ENCODE measurements around the gene GH2. TPM values are rescaled to one million over a fixed set of nuclear protein-coding genes. Genes with fewer than 3 reads are reported as not detected.
"Not testable (repeated sequence)": the region's sequence is repeated elsewhere in the genome, so short reads cannot be mapped to it uniquely, and the experiment has no call there.

Gene GH2
- total and polyA plus RNA-seq, 2 donors = 0.24 to 1.2 TPM

- Histone ChIP-seq H3K36me3 (ENCODE audit: control insufficient read depth in 2 of 2, insufficient read depth in 2 of 2, low read length in 1 of 2) (no peaks in the 10 kb centered on the region), H3K27me3 (ENCODE audit: control insufficient read depth in 2 of 2, insufficient read depth in 1 of 2, low read length in 1 of 2) (peaks cover 0 to 8% of the 10 kb centered on the region in 2 donors), H3K9me3 (ENCODE audit: control insufficient read depth in 2 of 2, insufficient read depth in 1 of 2, low read length in 1 of 2) (peaks cover 1 to 12% of the 10 kb centered on the region in 2 donors), H3K4me1 (ENCODE audit: control insufficient read depth in 2 of 2, insufficient read depth in 2 of 2, low read length in 2 of 2) (peaks cover 7 to 23% of the 10 kb centered on the region in 2 donors), H3K27ac (ENCODE audit: low read depth in 1 of 2, low read length in 1 of 2) (no peak overlapping the region), H3K4me3 (ENCODE audit: low read length in 2 of 2) (no peak overlapping the region)
- DNase-seq (ENCODE audit: low read depth in 6 of 9, low spot score in 9 of 9) = no peak
- WGBS = 82% methylated on average over 3 of the region's 3 CpGs
Measured at GRCh38 chr17:63847525-63848249, 34.1 kb downstream of the GH2 start.

- Histone ChIP-seq H3K4me1 (ENCODE audit: control insufficient read depth in 2 of 2, insufficient read depth in 2 of 2, low read length in 2 of 2) (peaks cover 16 to 38% of the 10 kb centered on the region in 2 donors), H3K27ac (ENCODE audit: low read depth in 1 of 2, low read length in 1 of 2) (no peak overlapping the region), H3K4me3 (ENCODE audit: low read length in 2 of 2) (no peak overlapping the region), H3K27me3 (ENCODE audit: control insufficient read depth in 2 of 2, insufficient read depth in 1 of 2, low read length in 1 of 2) (peaks cover 0 to 8% of the 10 kb centered on the region in 2 donors), H3K36me3 (ENCODE audit: control insufficient read depth in 2 of 2, insufficient read depth in 2 of 2, low read length in 1 of 2) (no peaks in the 10 kb centered on the region), H3K9me3 (ENCODE audit: control insufficient read depth in 2 of 2, insufficient read depth in 1 of 2, low read length in 1 of 2) (peaks cover 1 to 12% of the 10 kb centered on the region in 2 donors)
- WGBS = 52% methylated on average over 1 of the region's 1 CpG
- no peak for DNase-seq (ENCODE audit: low read depth in 6 of 9, low spot score in 9 of 9)
Measured at GRCh38 chr17:63845509-63845908, 36.2 kb downstream of the GH2 start.

GRCh38 chr17:63843910-63844677 is 37.6 kb downstream of the GH2 start:
- DNase-seq (ENCODE audit: low read depth in 6 of 9, low spot score in 9 of 9) = no peak
- peak overlapping the region; percentile 36 to 90 for H3K27ac ChIP-seq (ENCODE audit: low read depth in 1 of 2, low read length in 1 of 2)
- peaks cover 26 to 46% of the 10 kb centered on the region in 2 donors for H3K4me1 ChIP-seq (ENCODE audit: control insufficient read depth in 2 of 2, insufficient read depth in 2 of 2, low read length in 2 of 2)
- peaks cover 0 to 2% of the 10 kb centered on the region in 2 donors for H3K27me3 ChIP-seq (ENCODE audit: control insufficient read depth in 2 of 2, insufficient read depth in 1 of 2, low read length in 1 of 2)
- H3K9me3 ChIP-seq (ENCODE audit: control insufficient read depth in 2 of 2, insufficient read depth in 1 of 2, low read length in 1 of 2) = peaks cover 1 to 9% of the 10 kb centered on the region in 2 donors
- no peaks in the 10 kb centered on the region for H3K36me3 ChIP-seq (ENCODE audit: control insufficient read depth in 2 of 2, insufficient read depth in 2 of 2, low read length in 1 of 2)
- WGBS = 88% methylated on average over 9 of the region's 9 CpGs
- peak overlapping the region in 1 of 2 donors; percentile 89 for H3K4me3 ChIP-seq (ENCODE audit: low read length in 2 of 2)

GRCh38 chr17:63843387-63843888 is 38.3 kb downstream of the GH2 start:
- WGBS = 4% methylated on average over 19 of the region's 19 CpGs
- H3K27me3 ChIP-seq (ENCODE audit: control insufficient read depth in 2 of 2, insufficient read depth in 1 of 2, low read length in 1 of 2); H3K9me3 ChIP-seq (ENCODE audit: control insufficient read depth in 2 of 2, insufficient read depth in 1 of 2, low read length in 1 of 2); H3K36me3 ChIP-seq (ENCODE audit: control insufficient read depth in 2 of 2, insufficient read depth in 2 of 2, low read length in 1 of 2): not testable (repeated sequence)
- H3K4me1 ChIP-seq (ENCODE audit: control insufficient read depth in 2 of 2, insufficient read depth in 2 of 2, low read length in 2 of 2) = peaks cover 23 to 47% of the 10 kb centered on the region in 2 donors
- H3K27ac ChIP-seq (ENCODE audit: low read depth in 1 of 2, low read length in 1 of 2) = peak overlapping the region; percentile 77 to 90
- DNase-seq (ENCODE audit: low read depth in 6 of 9, low spot score in 9 of 9) = peak in 1 of 9 donors; percentile 51
- peak overlapping the region; percentile 89 to 90 for H3K4me3 ChIP-seq (ENCODE audit: low read length in 2 of 2)

GRCh38 chr17:63842540-63843386 is 39.0 kb downstream of the GH2 start, which contains the start of gene SMARCD2:
SMARCD2 (minus strand) TSS chr17:63842685; CDS start chr17:63842674, 11 bp downstream.
- Histone ChIP-seq H3K9me3 (ENCODE audit: control insufficient read depth in 2 of 2, insufficient read depth in 1 of 2, low read length in 1 of 2) (no peaks in the 10 kb centered on the region), H3K4me3 (ENCODE audit: low read length in 2 of 2) (peak within 1 kb of the TSS; percentile 89 to 90), H3K36me3 (ENCODE audit: control insufficient read depth in 2 of 2, insufficient read depth in 2 of 2, low read length in 1 of 2) (peaks cover 1 to 7% of the 10 kb centered on the region in 2 donors), H3K27me3 (ENCODE audit: control insufficient read depth in 2 of 2, insufficient read depth in 1 of 2, low read length in 1 of 2) (no peaks in the 10 kb centered on the region), H3K27ac (ENCODE audit: low read depth in 1 of 2, low read length in 1 of 2) (peak within 1 kb of the TSS; percentile 95 to 98), H3K4me1 (ENCODE audit: control insufficient read depth in 2 of 2, insufficient read depth in 2 of 2, low read length in 2 of 2) (peaks cover 23 to 48% of the 10 kb centered on the region in 2 donors)
- WGBS = under 1% methylated on average over 92 of the region's 92 CpGs
- DNase-seq (ENCODE audit: low read depth in 6 of 9, low spot score in 9 of 9) = peak; percentile 89 to 99 (median 98)

- no peak for DNase-seq (ENCODE audit: low read depth in 6 of 9, low spot score in 9 of 9)
- H3K36me3 ChIP-seq (ENCODE audit: control insufficient read depth in 2 of 2, insufficient read depth in 2 of 2, low read length in 1 of 2) = peaks cover 8 to 13% of the 10 kb centered on the region in 2 donors
- peaks cover 23 to 48% of the 10 kb centered on the region in 2 donors for H3K4me1 ChIP-seq (ENCODE audit: control insufficient read depth in 2 of 2, insufficient read depth in 2 of 2, low read length in 2 of 2)
- H3K4me3 ChIP-seq (ENCODE audit: low read length in 2 of 2) = peak overlapping the region; percentile 89
- no peaks in the 10 kb centered on the region for H3K27me3 ChIP-seq (ENCODE audit: control insufficient read depth in 2 of 2, insufficient read depth in 1 of 2, low read length in 1 of 2)
- WGBS = under 1% methylated on average over 36 of the region's 36 CpGs
- peak overlapping the region; percentile 68 to 95 for H3K27ac ChIP-seq (ENCODE audit: low read depth in 1 of 2, low read length in 1 of 2)
- no peaks in the 10 kb centered on the region for H3K9me3 ChIP-seq (ENCODE audit: control insufficient read depth in 2 of 2, insufficient read depth in 1 of 2, low read length in 1 of 2)
Measured at GRCh38 chr17:63842173-63842539, 39.6 kb downstream of the GH2 start.

GRCh38 chr17:63841350-63842172 is 40.2 kb downstream of the GH2 start:
- peaks cover 23 to 48% of the 10 kb centered on the region in 2 donors for H3K4me1 ChIP-seq (ENCODE audit: control insufficient read depth in 2 of 2, insufficient read depth in 2 of 2, low read length in 2 of 2)

More at GRCh38 chr17:63841350-63842172, 40.2 kb downstream of the GH2 start:
- DNase-seq (ENCODE audit: low read depth in 6 of 9, low spot score in 9 of 9) = peak in 1 of 9 donors; percentile 33
- Histone ChIP-seq H3K36me3 (ENCODE audit: control insufficient read depth in 2 of 2, insufficient read depth in 2 of 2, low read length in 1 of 2) (peaks cover 13 to 19% of the 10 kb centered on the region in 2 donors), H3K27ac (ENCODE audit: low read depth in 1 of 2, low read length in 1 of 2) (peak overlapping the region; percentile 19 to 68), H3K4me3 (ENCODE audit: low read length in 2 of 2) (peak overlapping the region; percentile 89), H3K27me3 (ENCODE audit: control insufficient read depth in 2 of 2, insufficient read depth in 1 of 2, low read length in 1 of 2) (no peaks in the 10 kb centered on the region), H3K9me3 (ENCODE audit: control insufficient read depth in 2 of 2, insufficient read depth in 1 of 2, low read length in 1 of 2) (no peaks in the 10 kb centered on the region)
- WGBS = 13% methylated on average over 26 of the region's 26 CpGs

All from thymus (tissue), 11 donors.